ENCODE data around the gene MNDA.
"Not testable (repeated sequence)": the region's sequence is repeated elsewhere in the genome, so short reads cannot be mapped to it uniquely, and the experiment has no call there.

Gene MNDA

DNA sequence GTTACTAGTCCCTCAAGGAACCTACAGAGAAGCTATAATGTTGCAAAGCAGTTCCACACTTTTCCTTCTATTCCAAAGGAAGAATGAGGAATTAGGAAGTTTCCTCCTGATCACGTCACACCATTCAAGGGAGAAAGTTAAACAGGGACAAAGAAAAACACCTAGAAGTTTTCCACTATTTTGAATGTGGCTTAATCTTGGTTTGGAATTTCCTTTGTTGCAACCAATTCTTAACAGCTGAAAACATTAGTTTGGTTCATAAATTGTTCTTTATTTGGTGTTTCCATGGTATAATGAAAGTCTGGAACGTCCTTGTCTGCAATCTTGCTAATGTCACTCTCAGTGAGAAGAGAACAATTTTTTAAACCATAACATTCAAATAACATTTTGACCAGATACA is 8.4 kb downstream of the MNDA start:
- no peak for DNase-seq

DNA sequence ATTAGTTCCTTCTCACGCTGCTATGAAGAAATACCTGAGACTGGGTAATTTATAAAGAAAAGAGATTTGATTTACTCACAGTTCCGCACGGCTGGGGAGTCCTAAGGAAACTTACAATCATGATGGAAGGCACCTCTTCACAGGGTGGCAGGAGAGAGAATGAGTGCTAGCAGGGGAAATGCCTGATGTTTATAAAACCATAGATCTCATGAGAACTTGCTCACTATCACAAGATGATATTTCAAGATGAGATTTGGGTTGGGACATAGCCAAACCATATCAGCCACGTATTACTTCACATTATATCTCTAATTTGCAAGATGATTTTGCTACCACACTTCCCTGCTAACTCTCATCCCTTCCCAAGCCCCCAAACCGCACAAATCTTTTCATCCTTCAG is 9.1 kb downstream of the MNDA start:
- no peak for DNase-seq

GRCh38 chr1:158864595-158864994 is 33.4 kb downstream of the MNDA start:
- no peak for DNase-seq

DNA sequence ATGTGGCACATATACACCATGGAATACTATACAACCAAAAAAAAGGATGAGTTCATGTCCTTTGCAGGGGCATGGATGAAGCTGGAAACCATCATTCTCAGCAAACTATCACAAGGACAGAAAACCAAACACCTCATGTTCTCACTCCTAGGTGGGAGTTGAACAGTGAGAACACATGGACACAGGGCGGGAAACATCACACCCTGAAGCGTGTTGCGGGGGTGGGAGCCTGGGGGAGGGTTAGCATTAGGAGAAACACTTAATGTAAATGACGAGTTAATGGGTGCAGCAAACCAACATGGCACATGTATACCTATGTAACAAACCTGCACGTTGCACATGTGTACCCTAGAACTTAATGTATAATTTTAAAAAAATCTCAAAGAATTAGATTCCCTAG is 39.3 kb downstream of the MNDA start:
- DNase-seq, result not testable (repeated sequence)

DNA sequence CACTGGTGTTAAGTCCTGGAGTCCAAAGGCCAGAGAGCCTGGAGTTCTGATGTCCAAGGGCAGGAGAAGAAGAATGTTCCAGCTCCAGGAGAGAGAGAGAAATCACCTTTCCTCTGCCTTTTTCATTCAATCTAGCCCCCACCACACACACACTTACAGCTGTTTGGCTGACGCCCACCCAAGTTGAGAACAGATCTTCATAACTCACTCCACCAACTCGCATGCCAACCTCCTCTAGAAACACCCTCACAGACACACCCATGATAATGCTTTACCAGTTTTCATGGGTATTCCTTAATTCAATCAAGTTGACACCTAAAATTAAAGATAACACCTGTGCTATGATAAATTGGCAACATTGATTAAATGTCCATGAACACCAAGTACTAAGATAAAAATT is 42.0 kb downstream of the MNDA start:
- DNase-seq, result no peak

DNA sequence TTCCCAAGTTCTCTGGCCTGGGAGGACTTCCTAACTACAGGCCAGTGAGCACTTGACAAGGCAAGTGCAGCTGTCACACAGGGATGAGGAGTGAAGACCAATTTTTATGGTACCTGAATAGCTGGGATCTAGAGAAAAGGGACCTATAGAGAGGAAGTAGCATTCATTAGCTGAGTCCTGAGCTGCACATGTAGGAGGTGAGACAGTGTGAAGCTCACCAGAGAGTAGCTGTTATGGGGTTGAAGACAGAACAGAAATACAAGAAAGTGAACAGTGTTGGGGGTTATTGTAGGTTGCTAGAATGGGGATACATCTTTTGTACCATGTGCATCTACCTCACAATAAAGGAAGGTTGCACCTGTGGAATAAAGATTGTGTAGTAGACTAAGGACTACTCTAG is 62.5 kb downstream of the MNDA start:
- no peak for DNase-seq

GRCh38 chr1:158898722-158899121 is 67.6 kb downstream of the MNDA start:
- DNase-seq, result no peak
